ENCODE data around the gene SLFNL1.

The SLFNL1 gene

DNA sequence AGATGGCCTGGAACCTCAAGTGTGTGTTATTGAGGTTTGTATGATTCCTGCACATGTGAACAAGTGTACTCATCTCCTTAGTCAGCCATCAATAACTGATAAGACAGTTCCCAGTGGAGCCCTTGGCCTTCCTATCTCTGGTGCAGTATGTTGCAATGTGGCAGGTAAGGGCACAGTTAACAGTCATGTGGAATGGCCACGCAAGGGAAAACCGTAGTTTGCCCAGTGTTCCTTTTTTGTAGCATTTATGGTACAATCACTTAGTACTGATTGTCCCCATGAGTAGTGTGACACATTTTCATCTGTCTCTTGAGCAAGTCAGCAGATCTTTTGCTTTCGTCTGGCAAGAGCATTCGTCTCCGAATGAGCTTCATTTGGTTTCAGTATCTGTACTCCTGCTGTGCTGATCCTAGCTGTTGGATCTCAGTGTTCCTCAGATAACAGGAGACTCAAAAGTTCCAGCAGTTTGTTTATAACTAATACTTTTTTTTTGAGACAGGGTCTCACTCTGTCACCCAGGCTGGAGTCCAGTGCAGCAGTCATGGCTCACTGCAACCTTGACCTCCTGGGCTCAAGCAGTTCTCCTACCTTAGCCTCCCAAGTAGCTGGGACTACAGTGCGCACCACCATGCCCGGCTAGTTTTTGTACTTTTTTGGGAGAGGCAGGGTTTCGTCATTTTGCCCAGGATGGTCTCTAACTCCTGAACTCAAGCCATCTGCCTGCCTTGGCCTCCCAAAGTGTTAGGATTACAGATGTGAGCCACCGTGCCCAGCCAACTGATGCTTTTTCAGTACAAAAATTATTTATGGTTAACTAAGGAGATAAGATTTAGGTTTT, 33.9 kb downstream of the SLFNL1 start:
- no peak overlapping the region for H3K4me3 Mint-ChIP-seq
- H3K27me3 Mint-ChIP-seq (ENCODE audit: low read depth, poor library complexity): peaks cover 3% of the 10 kb centered on the region
- peak overlapping the region; percentile 62 for H3K27ac Mint-ChIP-seq
- H3K4me1 Mint-ChIP-seq: peaks cover 50% of the 10 kb centered on the region
- no peaks in the 10 kb centered on the region for H3K9me3 Mint-ChIP-seq
- TF ChIP-seq, protein P1, sequence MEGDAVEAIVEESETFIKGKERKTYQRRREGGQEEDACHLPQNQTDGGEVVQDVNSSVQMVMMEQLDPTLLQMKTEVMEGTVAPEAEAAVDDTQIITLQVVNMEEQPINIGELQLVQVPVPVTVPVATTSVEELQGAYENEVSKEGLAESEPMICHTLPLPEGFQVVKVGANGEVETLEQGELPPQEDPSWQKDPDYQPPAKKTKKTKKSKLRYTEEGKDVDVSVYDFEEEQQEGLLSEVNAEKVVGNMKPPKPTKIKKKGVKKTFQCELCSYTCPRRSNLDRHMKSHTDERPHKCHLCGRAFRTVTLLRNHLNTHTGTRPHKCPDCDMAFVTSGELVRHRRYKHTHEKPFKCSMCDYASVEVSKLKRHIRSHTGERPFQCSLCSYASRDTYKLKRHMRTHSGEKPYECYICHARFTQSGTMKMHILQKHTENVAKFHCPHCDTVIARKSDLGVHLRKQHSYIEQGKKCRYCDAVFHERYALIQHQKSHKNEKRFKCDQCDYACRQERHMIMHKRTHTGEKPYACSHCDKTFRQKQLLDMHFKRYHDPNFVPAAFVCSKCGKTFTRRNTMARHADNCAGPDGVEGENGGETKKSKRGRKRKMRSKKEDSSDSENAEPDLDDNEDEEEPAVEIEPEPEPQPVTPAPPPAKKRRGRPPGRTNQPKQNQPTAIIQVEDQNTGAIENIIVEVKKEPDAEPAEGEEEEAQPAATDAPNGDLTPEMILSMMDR (IDR thresholded peaks at IDR 0.05): no peak
- DNase-seq: no peak
- peaks cover 81% of the 10 kb centered on the region for H3K36me3 Mint-ChIP-seq (ENCODE audit: low read depth)

DNA sequence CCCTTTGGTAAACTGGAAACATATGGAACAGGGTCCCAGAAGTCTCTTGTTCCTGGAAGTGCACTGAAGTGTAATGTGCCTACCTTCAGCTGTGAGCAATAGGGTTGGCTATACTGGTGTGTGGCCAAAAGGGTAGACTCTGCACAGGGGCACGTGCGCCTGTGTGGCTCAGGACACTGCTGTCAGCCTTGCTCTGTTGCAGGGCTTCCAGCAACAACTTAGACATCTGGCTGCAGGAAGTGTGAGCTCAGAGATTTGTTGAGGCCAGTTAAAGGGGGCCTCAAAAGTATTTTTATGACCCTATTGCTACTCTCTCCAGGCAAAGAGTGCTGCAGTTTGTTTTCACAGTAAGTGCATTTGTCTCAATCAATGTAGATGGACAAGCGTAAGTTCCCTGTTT, 34.6 kb downstream of the SLFNL1 start:
- TF ChIP-seq, protein P1 (IDR thresholded peaks at IDR 0.05): no peak
- H3K27ac Mint-ChIP-seq: peak overlapping the region; percentile 62
- no peaks in the 10 kb centered on the region for H3K9me3 Mint-ChIP-seq
- peaks cover 3% of the 10 kb centered on the region for H3K27me3 Mint-ChIP-seq (ENCODE audit: low read depth, poor library complexity)
- H3K36me3 Mint-ChIP-seq (ENCODE audit: low read depth): peaks cover 75% of the 10 kb centered on the region
- H3K4me1 Mint-ChIP-seq: peaks cover 57% of the 10 kb centered on the region
- DNase-seq: no peak
- H3K4me3 Mint-ChIP-seq: no peak overlapping the region

DNA sequence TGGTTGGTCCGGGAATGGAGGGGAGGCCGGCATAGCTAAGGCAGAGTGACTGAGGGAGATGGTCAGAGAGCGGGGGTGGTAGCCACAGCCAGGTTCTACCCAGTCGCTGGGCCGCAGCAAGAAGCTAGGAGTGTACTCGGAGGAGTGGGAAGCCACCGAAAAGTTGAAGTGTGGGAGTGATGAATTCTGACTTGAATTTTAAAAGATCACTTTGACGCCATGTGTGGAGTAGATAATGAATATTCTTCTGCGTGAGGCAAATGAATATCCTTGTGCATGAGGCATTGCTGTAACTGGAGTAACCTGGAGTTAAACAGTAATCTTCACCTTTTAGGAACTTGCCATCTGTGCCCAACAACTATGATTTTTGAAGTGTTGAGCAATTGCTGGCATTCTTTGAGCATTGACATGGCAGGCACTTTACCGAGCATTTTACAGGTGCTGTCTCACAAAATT, 35.2 kb downstream of the SLFNL1 start:
- H3K27ac Mint-ChIP-seq: peak overlapping the region; percentile 80
- peaks cover 63% of the 10 kb centered on the region for H3K4me1 Mint-ChIP-seq
- DNase-seq: no peak
- TF ChIP-seq, protein P1 (IDR thresholded peaks at IDR 0.05): no peak
- H3K36me3 Mint-ChIP-seq (ENCODE audit: low read depth): peaks cover 69% of the 10 kb centered on the region
- no peaks in the 10 kb centered on the region for H3K9me3 Mint-ChIP-seq
- H3K4me3 Mint-ChIP-seq: peak overlapping the region; percentile 64
- H3K27me3 Mint-ChIP-seq (ENCODE audit: low read depth, poor library complexity): peaks cover 3% of the 10 kb centered on the region

DNA sequence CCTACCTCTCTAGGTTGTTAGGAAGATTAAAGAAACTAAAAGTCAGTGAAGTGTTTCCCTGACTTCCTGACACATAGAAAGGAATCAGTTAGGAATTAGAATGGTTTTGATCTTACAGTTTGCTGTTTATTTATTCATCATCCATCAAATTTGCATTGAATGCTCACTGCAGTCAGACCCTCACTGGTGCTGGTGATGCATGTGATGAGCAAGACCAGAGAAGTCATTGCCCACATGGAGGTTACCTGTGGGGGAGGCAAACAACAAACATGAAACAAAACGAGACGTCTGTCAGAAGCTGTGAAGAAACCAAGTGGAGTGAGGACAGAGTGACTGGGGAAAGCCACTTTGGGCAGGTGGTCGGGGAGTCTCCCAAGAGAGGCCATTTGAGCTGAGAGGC, 35.6 kb downstream of the SLFNL1 start:
- TF ChIP-seq, protein P1 (IDR thresholded peaks at IDR 0.05): no peak
- H3K27ac Mint-ChIP-seq: peak overlapping the region; percentile 80
- no peaks in the 10 kb centered on the region for H3K9me3 Mint-ChIP-seq
- H3K4me3 Mint-ChIP-seq: peak overlapping the region; percentile 64
- peaks cover 64% of the 10 kb centered on the region for H3K36me3 Mint-ChIP-seq (ENCODE audit: low read depth)
- no peak for DNase-seq
- peaks cover 3% of the 10 kb centered on the region for H3K27me3 Mint-ChIP-seq (ENCODE audit: low read depth, poor library complexity)
- peaks cover 68% of the 10 kb centered on the region for H3K4me1 Mint-ChIP-seq

DNA sequence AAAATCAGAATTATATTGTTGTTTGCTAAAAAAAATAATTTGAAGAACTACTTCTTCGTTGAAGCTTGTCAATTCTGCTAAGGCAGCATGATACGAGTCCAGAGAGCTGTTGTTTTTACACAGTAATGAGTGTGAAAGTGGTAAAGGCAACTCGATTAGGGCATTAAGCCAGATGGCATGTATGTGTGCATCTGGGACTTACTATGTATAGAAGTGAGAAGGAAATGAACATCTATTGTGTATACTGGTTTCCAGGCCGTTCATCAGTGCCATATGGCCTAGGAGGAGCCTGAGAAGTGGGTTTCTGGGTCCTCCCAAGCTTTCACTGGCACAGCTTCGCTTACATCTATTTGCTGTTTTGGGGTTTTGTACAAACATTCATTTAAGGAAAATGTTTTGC, 36.4 kb downstream of the SLFNL1 start:
- TF ChIP-seq, protein P1 (IDR thresholded peaks at IDR 0.05): no peak
- peaks cover 74% of the 10 kb centered on the region for H3K4me1 Mint-ChIP-seq
- H3K27me3 Mint-ChIP-seq (ENCODE audit: low read depth, poor library complexity): peaks cover 3% of the 10 kb centered on the region
- H3K27ac Mint-ChIP-seq: peak overlapping the region; percentile 80
- H3K36me3 Mint-ChIP-seq (ENCODE audit: low read depth): peaks cover 57% of the 10 kb centered on the region
- no peak for DNase-seq
- H3K4me3 Mint-ChIP-seq: no peak overlapping the region
- H3K9me3 Mint-ChIP-seq: no peaks in the 10 kb centered on the region

DNA sequence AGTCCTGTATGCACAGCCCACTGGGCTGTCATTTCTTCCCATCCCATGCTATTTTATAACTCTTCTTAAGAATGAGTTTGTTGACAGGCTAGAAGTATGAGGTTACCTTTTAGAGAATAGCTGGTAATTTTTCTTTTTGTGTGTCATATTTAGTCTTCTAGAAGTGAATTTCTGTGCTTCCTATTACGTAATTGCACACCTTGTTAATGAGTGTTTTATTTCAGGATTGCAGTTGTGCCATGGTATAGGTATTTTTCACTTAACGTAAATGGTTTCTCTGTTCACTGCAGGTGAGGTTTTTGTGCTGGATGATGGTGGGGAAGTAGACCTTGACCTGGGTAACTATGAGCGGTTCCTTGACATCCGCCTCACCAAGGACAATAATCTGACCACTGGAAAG, 37.0 kb downstream of the SLFNL1 start:
- peaks cover 50% of the 10 kb centered on the region for H3K36me3 Mint-ChIP-seq (ENCODE audit: low read depth)
- DNase-seq: no peak
- H3K4me1 Mint-ChIP-seq: peaks cover 74% of the 10 kb centered on the region
- H3K4me3 Mint-ChIP-seq: no peak overlapping the region
- H3K27ac Mint-ChIP-seq: no peak overlapping the region
- TF ChIP-seq, protein P1 (IDR thresholded peaks at IDR 0.05): no peak
- no peaks in the 10 kb centered on the region for H3K9me3 Mint-ChIP-seq
- H3K27me3 Mint-ChIP-seq (ENCODE audit: low read depth, poor library complexity): peaks cover 3% of the 10 kb centered on the region

Data from nephron progenitor cell (in vitro differentiated cells).